Measurements from ENCODE around the gene RBM3.

- TF ChIP-seq CTCF (IDR thresholded peaks at IDR 0.05; ENCODE audit: insufficient read depth, low read length) (no peak), REST (IDR thresholded peaks at IDR 0.05; ENCODE audit: insufficient replicate concordance, low read depth) (no peak)
Observed at GRCh38 chrX:48578661-48579128, 4.4 kb downstream of the RBM3 start.
